A549 treated with Mapracorat at 1 μM for 4 hours (cell line): Measurements from ENCODE around the gene ARMC7. TPM values are rescaled to one million over a fixed set of nuclear protein-coding genes. Genes with fewer than 3 reads are reported as not detected.

Experiments
- total RNA-seq: library from RNA; stranded (reverse); fragments of 200-300 nt; extraction: Qiagen RNA extraction; gene quantifications from 5 replicates; pipeline ENCODE4 v1.2.3, GENCODE V29; 2022

ARMC7 gene
- total RNA-seq, result 15.8 to 20.6 TPM (median 17.5 TPM) in 5 replicates

DNA sequence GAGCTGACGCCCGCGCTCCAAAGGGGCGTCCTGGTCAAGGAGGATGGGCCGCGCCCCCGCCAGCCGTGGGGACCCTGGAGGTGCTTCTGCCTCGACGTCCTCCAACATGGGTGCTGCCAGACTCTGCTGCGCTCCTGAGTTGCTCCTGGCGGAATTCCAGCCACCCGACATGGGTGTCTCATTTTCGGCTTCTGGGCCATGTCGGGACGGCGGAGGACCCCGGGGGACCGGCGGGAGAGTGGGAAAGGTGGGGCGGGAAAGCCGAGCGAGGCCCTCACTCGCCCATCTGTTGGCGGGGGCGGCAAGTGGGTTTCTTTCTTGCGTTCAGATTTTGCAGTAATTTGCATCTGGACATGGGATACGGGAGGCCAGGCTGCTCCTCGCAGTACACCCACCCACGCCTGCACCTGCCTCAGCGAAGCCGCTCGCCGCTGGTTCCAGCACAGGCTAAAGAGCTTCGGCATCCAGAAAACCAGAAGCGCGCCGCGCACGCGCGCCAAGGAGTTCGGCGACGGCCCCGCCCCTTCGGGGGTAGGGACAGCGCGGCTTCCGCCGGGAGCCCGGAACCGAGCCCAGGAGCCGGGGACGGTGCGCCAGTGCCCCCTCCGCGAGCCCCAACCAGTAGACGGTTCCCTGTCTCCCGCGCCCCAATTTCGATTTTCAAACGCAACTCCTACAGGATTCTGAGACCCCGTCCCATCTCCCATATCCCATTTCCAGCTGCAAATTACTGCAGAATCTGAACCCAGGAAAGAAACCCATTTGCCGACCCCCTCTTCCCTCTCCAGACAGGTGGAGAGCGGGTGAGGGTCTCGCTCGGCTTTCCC, at the start of gene ARMC7:
Gene ARMC7, plus strand, starts transcription at position 563 of the 827 bp plus-strand sequence. CDS start 320 bp downstream, outside the sequence.

DNA sequence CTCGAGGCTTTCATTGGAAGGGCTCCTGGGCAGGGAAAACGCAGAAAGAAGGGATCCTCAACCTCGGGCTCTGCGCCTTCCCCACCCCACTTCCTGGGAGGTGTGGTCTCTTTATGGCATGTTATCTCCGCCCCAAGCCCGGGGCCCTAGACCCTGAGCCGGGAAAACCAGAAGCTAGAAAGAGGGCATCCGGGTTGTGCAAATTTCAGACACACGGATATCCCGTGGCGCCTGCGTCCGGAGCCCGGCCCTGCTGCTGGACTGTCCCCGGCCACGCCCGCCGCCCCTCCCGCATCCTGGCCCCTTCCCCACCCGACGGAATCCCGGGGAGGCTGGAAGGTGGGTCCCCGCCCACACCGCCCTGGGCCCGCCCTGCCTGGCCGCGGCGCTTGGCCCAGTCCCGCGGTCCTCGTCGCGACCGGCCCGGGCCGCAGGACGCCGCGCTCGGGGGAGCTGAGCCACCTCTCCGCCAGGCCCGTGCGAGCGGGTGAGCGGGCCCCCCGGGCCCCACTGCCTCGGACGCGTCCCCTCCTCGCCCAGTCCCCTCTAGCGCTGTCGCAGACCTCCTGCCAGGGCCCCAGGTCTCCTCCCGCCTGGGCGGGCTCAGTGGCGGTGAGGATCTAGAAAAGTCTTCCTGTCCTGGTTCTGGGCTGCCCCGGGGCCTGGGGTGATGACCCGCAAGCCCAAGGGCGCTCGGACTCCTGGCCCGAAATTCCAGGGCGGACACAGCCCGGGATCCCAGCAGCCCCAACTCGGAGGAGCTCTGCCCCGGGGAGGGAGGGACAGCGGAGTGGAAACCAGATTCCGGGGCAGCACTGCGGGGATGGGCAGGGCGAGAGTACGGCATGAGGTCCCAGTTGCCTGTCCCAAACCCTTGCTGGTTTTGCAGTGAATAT, 22.0 kb upstream of the ARMC7 start, which contains the start of gene SLC16A5:
Gene SLC16A5, plus strand, starts transcription at position 397 of the 896 bp plus-strand sequence. CDS start 5,683 bp downstream, outside the sequence.

GRCh38 chr17:75131278-75132017, 21.7 kb downstream of the ARMC7 start, which contains the start of gene NT5C:
Gene NT5C, minus strand, starts transcription at chr17:75131742. Its CDS starts 35 bp downstream, at chr17:75131707.

GRCh38 chr17:75154195-75155106, 44.7 kb downstream of the ARMC7 start, which contains the start of gene JPT1:
Gene JPT1, minus strand, starts transcription at chr17:75154512. Its CDS starts 115 bp downstream, at chr17:75154397.

Other genes starting within 250 kb of the ARMC7 start
- gene FDXR, start 237.0 kb upstream of the ARMC7 start, total RNA-seq, result 47.2 to 74.4 TPM (median 64.0 TPM) in 5 replicates
- not detected in 5 replicates for gene FADS6, start 216.3 kb upstream of the ARMC7 start, total RNA-seq
- gene USH1G, start 186.7 kb upstream of the ARMC7 start, total RNA-seq, result 0.07 to 0.12 TPM (median 0.09 TPM) in 5 replicates
- gene OTOP2, start 185.7 kb upstream of the ARMC7 start, total RNA-seq, result 0.08 to 0.10 TPM in 2 of 5 replicates, not detected in the others
- gene OTOP3, start 174.1 kb upstream of the ARMC7 start, total RNA-seq, result not detected in 5 replicates
- 10.4 to 15.2 TPM (median 13.9 TPM) in 5 replicates for gene HID1, start 137.2 kb upstream of the ARMC7 start, total RNA-seq
- gene CDR2L, start 122.3 kb upstream of the ARMC7 start, total RNA-seq, result 57.0 to 76.4 TPM (median 74.4 TPM) in 5 replicates
- gene MRPL58, start 97.3 kb upstream of the ARMC7 start, total RNA-seq, result 74.6 to 83.6 TPM (median 77.6 TPM) in 5 replicates
- 461 to 610 TPM (median 475 TPM) in 5 replicates for gene ATP5PD, start 63.0 kb upstream of the ARMC7 start, total RNA-seq
- gene KCTD2, start 62.7 kb upstream of the ARMC7 start, total RNA-seq, result 29.0 to 32.7 TPM (median 31.2 TPM) in 5 replicates
- 22.0 to 35.0 TPM (median 31.0 TPM) in 5 replicates for gene SLC16A5, start 22.0 kb upstream of the ARMC7 start, total RNA-seq
- 86.4 to 137 TPM (median 131 TPM) in 5 replicates for gene NT5C, start 21.8 kb downstream of the ARMC7 start, total RNA-seq
- gene JPT1, start 44.5 kb downstream of the ARMC7 start, total RNA-seq, result 721 to 863 TPM (median 776 TPM) in 5 replicates
- 342 to 401 TPM (median 370 TPM) in 5 replicates for gene SUMO2, start 73.0 kb downstream of the ARMC7 start, total RNA-seq
- gene NUP85, start 95.7 kb downstream of the ARMC7 start, total RNA-seq, result 93.6 to 108 TPM (median 95.6 TPM) in 5 replicates
- 23.4 to 33.3 TPM (median 27.7 TPM) in 5 replicates for gene GGA3, start 151.6 kb downstream of the ARMC7 start, total RNA-seq
- 146 to 184 TPM (median 176 TPM) in 5 replicates for gene MRPS7, start 151.9 kb downstream of the ARMC7 start, total RNA-seq
- gene MIF4GD, start 161.3 kb downstream of the ARMC7 start, total RNA-seq, result 32.7 to 38.4 TPM (median 38.0 TPM) in 5 replicates
- gene SLC25A19, start 179.5 kb downstream of the ARMC7 start, total RNA-seq, result 14.2 to 20.8 TPM (median 19.1 TPM) in 5 replicates